Rectal smooth muscle tissue (tissue), 1 donor: ENCODE measurements around the gene SCARB2.
"Not testable (repeated sequence)": the region's sequence is repeated elsewhere in the genome, so short reads cannot be mapped to it uniquely, and the experiment has no call there.

Experiments used
- H3K27ac ChIP-seq: one replicate; pipeline ENCODE4 v1.7.0; 2013; ENCODE audit warnings: low read depth, low read length, inconsistent platforms
- H3K27me3 ChIP-seq: one replicate; pipeline ENCODE4 v1.7.0; 2013; ENCODE audit warnings: low read length; ENCODE audit not compliant: control insufficient read depth, insufficient read depth
- H3K36me3 ChIP-seq: one replicate; pipeline ENCODE4 v1.7.0; 2013; ENCODE audit warnings: low read length; ENCODE audit not compliant: control insufficient read depth, insufficient read depth
- H3K4me1 ChIP-seq: one replicate; pipeline ENCODE4 v1.7.0; 2013; ENCODE audit warnings: low read length; ENCODE audit not compliant: control insufficient read depth, insufficient read depth
- H3K4me3 ChIP-seq: one replicate; pipeline ENCODE4 v1.7.0; 2013; ENCODE audit warnings: low read length
- H3K9ac ChIP-seq: one replicate; pipeline ENCODE4 v1.7.0; 2013; ENCODE audit warnings: low read length

The SCARB2 gene, protein sequence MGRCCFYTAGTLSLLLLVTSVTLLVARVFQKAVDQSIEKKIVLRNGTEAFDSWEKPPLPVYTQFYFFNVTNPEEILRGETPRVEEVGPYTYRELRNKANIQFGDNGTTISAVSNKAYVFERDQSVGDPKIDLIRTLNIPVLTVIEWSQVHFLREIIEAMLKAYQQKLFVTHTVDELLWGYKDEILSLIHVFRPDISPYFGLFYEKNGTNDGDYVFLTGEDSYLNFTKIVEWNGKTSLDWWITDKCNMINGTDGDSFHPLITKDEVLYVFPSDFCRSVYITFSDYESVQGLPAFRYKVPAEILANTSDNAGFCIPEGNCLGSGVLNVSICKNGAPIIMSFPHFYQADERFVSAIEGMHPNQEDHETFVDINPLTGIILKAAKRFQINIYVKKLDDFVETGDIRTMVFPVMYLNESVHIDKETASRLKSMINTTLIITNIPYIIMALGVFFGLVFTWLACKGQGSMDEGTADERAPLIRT

DNA sequence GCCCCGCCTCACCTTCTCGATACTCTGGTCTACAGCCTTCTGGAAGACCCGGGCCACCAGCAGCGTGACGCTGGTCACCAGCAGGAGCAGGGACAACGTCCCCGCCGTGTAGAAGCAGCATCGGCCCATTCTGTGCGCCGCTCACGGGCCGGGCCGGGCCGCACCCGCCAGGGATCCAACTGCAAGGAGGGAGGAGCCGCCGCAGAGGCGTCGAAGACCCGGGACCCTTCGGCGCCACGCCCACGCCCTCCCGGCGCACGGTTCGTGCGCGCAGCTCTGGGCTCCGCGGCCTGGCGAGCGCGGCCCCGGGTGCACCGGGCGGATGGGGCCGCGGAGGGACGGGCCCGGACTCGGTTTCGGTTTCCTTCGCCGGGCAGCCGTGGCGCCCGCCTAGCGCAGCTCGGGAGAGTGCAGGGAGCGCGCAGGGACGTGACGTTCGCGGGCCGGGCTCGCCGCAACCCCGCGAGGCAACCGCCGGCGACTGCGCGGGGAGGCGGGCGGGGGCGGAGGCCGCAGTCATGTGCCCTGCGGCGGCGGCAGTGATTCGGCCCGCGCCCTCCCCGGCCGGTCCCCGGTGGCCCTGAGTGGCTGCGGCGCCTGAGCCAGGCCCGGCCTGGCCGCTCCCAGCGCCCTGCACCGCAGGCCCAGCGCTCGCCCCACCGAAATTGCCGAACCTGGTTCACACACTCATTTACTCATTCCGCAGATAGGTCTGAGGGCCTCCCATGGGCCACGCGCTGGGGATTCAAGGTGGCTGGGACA, at the start of gene SCARB2:
Gene SCARB2 (minus strand): TSS at position 410 of the 762 bp plus-strand sequence. CDS start 281 bp downstream, at position 129.
- Histone ChIP-seq H3K27me3 (no peaks in the 10 kb centered on the region), H3K27ac (peak within 1 kb of the TSS; percentile 97), H3K9ac (peak within 1 kb of the TSS; percentile 77), H3K4me1 (peaks cover 33% of the 10 kb centered on the region), H3K36me3 (no peaks in the 10 kb centered on the region), H3K4me3 (peak within 1 kb of the TSS; percentile 93)

DNA sequence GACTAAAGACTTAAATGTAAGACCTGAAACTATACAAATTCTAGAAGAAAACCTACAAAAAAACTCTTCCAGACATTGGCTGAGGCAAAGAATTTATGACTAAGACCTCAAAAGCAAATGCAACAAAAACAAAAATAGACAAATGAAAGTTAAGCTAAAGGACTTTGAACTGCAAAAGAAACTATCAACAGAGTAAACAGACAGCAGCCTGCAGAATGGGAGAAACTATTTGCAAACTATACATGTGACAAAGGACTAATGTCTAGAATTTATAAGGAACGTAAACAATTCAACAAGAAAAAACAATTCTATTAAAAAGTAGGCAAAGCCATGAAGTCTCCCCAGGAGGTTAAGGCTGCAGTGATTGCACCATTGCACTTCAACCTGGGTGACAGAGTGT, 46.9 kb upstream of the SCARB2 start:
- Histone ChIP-seq H3K9ac (no peak overlapping the region), H3K4me1 (no peaks in the 10 kb centered on the region), H3K4me3 (no peak overlapping the region), H3K27ac (no peak overlapping the region), H3K27me3 (no peaks in the 10 kb centered on the region), H3K36me3 (no peaks in the 10 kb centered on the region)

DNA sequence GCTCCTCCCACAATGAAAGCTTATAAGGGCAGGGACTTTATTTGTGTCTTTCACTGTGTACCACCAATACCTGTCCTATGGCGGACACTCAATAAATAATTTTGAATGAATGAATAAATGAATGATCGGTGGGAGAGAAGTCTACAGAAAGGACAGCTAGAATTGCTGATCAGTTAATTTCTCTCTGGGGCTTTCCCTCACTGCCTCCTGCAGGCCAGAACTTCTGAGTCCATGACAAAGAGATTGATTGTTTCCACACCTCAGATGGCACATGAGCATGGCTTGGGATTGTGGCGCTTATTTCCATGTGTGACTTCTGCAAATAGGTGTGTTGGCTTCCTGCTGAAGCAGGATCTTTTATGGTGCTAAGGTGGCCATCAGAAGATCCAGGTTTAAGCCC, 44.2 kb upstream of the SCARB2 start:
- no peaks in the 10 kb centered on the region for H3K4me1 ChIP-seq
- no peaks in the 10 kb centered on the region for H3K27me3 ChIP-seq
- no peaks in the 10 kb centered on the region for H3K36me3 ChIP-seq
- no peak overlapping the region for H3K4me3 ChIP-seq
- no peak overlapping the region for H3K9ac ChIP-seq
- no peak overlapping the region for H3K27ac ChIP-seq

DNA sequence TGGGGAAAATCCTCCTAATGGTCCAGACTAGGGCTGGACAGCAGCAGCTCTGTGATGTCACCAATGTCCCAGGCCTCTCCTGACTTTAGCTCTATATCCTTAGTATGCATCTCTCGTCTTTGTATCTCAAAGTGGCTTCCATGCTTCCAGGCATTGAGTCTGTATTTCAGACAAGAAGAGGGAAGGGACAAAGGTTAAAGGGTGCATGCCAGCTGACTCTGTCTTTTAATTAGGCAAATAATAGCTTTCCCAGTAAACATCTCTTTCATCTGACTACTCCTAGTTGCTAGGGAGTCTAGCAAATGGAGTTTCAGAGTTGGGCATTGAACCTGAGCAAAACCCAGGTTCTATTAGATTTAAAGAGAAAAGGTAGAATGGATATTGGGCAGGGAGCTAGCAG, 43.3 kb upstream of the SCARB2 start:
- Histone ChIP-seq H3K27ac (no peak overlapping the region), H3K4me3 (no peak overlapping the region), H3K36me3 (no peaks in the 10 kb centered on the region), H3K27me3 (no peaks in the 10 kb centered on the region), H3K4me1 (no peaks in the 10 kb centered on the region), H3K9ac (no peak overlapping the region)

DNA sequence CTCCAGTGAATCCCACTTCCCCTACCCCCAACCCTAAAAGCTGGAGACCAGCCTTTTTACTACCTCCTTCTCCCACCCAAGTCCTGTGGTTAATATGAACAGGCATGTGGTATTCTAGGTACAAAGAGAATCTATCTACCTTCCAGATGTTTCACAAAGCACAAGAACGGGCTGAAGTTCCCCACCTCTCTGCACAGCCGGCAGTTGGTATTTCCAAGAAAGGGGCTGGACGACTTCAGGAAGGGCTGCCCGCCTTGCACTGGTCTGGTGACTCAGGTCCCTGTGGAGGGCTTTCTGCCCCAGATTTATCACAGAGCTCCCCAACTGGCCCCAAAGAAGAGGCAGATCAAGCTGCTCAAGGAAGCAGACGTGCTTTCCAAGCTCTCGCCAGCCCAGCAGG, 42.4 kb upstream of the SCARB2 start:
- H3K27ac ChIP-seq: no peak overlapping the region
- no peaks in the 10 kb centered on the region for H3K27me3 ChIP-seq
- no peak overlapping the region for H3K4me3 ChIP-seq
- no peaks in the 10 kb centered on the region for H3K4me1 ChIP-seq
- H3K36me3 ChIP-seq: no peaks in the 10 kb centered on the region
- H3K9ac ChIP-seq: no peak overlapping the region

DNA sequence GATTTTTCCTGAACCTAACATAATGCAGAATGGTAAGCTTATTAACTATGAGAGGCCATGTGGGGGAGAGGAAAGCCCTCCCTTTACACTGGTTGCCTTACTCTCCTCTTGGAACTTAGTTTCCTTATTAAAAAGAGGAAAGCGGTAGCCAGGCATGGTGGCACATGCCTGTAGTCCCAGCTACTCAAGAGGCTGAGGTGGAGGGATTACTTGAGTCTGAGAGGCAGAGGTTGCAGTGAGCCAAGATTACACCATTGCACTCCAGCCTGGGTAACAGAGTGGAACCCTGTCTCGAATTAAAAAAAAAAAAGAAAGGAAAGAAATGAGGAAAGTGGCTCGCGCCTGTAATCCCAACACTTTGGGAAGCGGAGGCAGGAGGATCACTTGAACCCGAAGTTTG, 39.9 kb upstream of the SCARB2 start:
- Histone ChIP-seq H3K36me3 (no peaks in the 10 kb centered on the region), H3K4me1 (no peaks in the 10 kb centered on the region), H3K27ac (no peak overlapping the region), H3K4me3 (no peak overlapping the region), H3K9ac (no peak overlapping the region), H3K27me3 (no peaks in the 10 kb centered on the region)

DNA sequence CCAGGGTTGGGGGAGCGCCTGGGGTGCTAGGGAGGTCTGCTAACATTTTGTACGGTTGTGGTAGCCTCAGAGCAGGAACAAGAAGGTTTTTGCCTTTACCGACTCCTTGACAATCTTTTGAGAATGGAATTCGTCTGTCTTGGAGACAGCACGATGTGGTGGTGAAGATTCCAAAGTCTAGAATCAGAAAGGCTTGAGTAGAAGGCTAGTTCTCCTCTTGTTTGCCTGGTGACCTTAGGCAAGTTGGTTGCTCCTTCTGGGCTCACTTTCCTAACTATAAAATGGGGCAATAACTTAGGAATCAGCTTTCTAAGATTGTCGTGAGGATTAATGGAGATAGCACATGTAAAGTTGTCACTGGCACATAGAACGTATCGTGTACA, 38.6 kb upstream of the SCARB2 start:
- no peaks in the 10 kb centered on the region for H3K36me3 ChIP-seq
- peak overlapping the region; percentile 78 for H3K4me3 ChIP-seq
- H3K27ac ChIP-seq: no peak overlapping the region
- no peaks in the 10 kb centered on the region for H3K4me1 ChIP-seq
- H3K27me3 ChIP-seq: no peaks in the 10 kb centered on the region
- H3K9ac ChIP-seq: no peak overlapping the region

DNA sequence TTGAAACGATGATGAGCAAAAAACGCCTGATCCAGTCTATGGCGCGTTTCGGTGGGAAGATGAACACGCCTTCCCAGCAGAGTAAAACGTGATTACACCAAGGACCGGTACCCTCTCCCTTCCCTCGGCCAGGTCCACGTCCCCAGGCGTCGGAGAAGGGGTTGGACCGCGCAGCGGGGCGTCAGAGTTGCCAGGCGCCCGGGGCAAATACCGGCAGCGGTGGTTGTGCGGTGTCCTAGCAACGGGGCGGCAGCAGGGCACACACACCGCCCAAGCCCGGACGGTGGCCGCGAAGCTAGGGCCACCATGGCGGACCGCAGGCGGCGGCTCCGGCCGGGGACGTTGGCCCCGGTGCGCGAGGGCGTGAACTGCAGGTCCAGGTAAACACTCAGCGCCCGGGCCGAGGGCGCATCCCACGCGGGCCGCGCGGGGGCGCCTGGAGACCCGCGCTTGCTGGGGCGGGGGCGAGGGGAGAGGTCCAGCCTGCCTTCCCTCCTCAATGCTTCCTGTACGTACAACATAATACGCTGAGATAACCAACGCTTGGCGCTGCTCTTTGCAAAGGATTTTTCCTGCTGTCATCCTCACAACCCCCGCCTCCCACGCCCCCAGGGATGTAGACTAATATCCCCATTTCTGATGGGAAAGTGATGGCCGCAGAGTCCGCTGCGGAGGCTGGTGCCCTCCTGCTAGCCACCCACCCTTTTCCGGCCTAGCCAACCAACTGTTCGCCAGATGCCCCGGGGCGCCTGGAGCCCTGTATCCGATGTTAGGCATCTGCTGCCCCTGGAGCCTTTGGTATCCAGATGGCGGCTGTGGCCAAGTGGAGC, 38.0 kb upstream of the SCARB2 start, which contains the start of gene FAM47E:
Gene FAM47E (plus strand): TSS at position 281 of the 830 bp plus-strand sequence. CDS start 26 bp downstream, at position 307.
- H3K27me3 ChIP-seq: no peaks in the 10 kb centered on the region
- H3K27ac ChIP-seq: no peak within 1 kb of the TSS
- H3K4me1 ChIP-seq: no peaks in the 10 kb centered on the region
- H3K9ac ChIP-seq: no peak within 1 kb of the TSS
- H3K36me3 ChIP-seq: no peaks in the 10 kb centered on the region
- peak within 1 kb of the TSS; percentile 78 for H3K4me3 ChIP-seq

DNA sequence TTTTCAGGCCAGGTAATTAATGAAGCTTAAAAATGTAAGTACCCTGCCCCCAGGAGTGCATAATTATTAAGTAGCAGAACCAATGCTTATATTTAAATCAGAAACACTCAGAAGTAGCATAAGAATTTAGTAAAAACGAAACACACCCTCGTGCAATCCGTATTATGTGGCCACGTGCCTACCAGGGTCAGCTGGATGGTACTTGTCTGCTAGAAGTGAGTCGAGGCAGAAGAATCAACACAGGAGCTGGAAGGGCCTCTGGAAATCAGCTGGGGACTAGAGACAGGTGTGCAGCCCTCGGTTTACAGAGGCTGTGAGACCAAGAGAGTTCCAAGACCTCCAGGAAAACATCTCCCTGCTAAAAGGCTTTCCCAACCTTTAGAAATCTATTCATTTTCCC, 37.3 kb upstream of the SCARB2 start:
- Histone ChIP-seq H3K27ac (no peak overlapping the region), H3K36me3 (no peaks in the 10 kb centered on the region), H3K27me3 (no peaks in the 10 kb centered on the region), H3K4me3 (peak overlapping the region; percentile 78), H3K9ac (no peak overlapping the region), H3K4me1 (no peaks in the 10 kb centered on the region)

DNA sequence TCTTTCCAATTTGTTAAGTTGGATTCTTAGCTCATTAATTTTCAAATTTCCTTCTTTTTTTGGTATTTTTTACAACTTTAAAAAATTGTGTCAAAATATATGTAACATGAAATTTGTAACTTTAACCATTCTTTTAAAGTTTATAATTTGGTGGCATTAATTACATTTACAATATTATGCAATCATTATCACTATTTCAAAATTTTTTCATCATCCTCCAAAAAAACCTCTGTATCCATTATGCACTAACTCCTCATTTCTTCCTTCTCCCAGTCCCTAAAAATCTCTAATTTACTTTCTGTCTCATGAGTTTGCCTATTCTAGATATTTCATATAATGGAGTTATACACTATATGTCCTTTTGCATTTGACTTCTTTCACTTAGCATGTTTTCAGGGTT, 33.2 kb upstream of the SCARB2 start:
- Histone ChIP-seq H3K36me3 (no peaks in the 10 kb centered on the region), H3K9ac (no peak overlapping the region), H3K4me1 (no peaks in the 10 kb centered on the region), H3K27ac (no peak overlapping the region), H3K27me3 (no peaks in the 10 kb centered on the region), H3K4me3 (no peak overlapping the region)

DNA sequence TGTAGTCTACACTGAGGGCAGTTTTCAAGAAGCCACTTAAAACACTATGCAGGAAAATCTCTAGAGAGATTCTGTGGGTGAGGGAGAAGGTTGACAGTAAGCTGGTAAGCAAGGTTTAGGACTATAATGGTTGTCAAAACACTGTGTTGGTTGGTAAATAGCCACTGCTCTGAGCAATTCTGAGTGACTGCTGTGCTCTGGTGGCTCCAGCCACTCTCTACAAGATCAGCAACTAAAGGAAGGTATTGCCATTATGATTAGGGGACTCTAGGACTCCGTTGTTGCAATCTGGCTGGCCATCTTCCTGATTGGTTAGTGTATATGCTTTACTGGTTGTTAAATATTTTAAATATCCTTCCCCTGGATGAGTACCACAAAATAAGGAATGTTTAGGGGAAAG, 32.4 kb upstream of the SCARB2 start:
- H3K36me3 ChIP-seq: no peaks in the 10 kb centered on the region

DNA sequence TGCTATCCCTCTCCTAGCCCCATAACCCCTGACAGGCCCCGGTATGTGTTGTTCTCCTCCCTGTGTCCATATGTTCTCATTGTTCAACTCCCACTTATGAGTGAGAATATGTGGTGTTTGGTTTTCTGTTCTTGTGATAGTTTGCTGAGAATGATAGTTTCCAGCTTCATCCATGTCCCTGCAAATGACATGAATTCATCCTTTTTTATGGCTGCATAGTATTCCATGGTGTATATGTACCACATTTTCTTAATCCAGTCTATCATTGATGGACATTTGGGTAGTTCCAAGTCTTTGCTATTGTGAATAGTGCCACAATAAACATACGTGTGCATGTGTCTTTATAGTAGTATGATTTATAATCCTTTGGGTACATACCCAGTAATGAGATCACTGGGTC, 30.3 kb upstream of the SCARB2 start:
- not testable (repeated sequence) for H3K27ac ChIP-seq, H3K4me3 ChIP-seq, H3K27me3 ChIP-seq, H3K9ac ChIP-seq, H3K4me1 ChIP-seq, H3K36me3 ChIP-seq

More for the DNA sequence above, 32.4 kb upstream of the SCARB2 start:
- no peaks in the 10 kb centered on the region for H3K4me1 ChIP-seq
- no peak overlapping the region for H3K4me3 ChIP-seq
- no peak overlapping the region for H3K9ac ChIP-seq
- H3K27ac ChIP-seq: no peak overlapping the region
- no peaks in the 10 kb centered on the region for H3K27me3 ChIP-seq
